Right lobe of liver (tissue), 4 donors: ENCODE measurements around the gene CHKA.

ENCODE experiments used
- POLR2A ChIP-seq: fragments of 450-650 bp; IDR thresholded peaks from one replicate; pipeline ENCODE4 v1.6.1; 2017; ENCODE audit warnings: antibody characterized with exemption, mild to moderate bottlenecking
- TF ChIP-seq, protein P1 (sequence below), 4 donors: fragments of 200-600 bp in 3 of 4; fragments of 450-650 bp in 1 of 4; IDR thresholded peaks; one replicate each; pipeline versions ENCODE4 v1.5.1 to v1.8.0; 2016 to 2022; ENCODE audit warnings: antibody characterized with exemption in 4 of 4, mild to moderate bottlenecking in 2 of 4
- donor health status: DM: no; HTN: no; CAD: no.
- donor health status: DM: no; HTN: no; CAD: no.
- donor health status: DM: no; HTN: yes; CAD: no.

DNA sequence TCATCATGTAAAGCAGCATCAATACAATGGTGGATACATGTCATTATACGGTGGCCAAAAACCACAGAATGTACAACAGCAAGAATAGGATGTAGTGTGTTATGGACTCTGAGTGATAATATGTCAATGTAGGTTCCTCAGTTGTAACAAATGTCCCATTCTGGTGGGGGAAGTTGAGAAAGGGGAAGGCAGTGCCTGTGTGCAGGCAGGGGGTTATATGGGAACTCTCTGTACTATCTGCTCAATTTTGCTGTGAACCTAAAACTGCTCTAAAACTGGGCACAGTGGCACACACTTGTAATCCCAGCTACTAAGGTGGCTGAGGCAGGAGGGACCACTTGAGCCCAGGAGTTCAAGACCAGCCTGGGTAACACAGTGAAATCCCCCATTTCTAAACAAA, 5.9 kb downstream of the CHKA start:
- TF ChIP-seq, protein P1, sequence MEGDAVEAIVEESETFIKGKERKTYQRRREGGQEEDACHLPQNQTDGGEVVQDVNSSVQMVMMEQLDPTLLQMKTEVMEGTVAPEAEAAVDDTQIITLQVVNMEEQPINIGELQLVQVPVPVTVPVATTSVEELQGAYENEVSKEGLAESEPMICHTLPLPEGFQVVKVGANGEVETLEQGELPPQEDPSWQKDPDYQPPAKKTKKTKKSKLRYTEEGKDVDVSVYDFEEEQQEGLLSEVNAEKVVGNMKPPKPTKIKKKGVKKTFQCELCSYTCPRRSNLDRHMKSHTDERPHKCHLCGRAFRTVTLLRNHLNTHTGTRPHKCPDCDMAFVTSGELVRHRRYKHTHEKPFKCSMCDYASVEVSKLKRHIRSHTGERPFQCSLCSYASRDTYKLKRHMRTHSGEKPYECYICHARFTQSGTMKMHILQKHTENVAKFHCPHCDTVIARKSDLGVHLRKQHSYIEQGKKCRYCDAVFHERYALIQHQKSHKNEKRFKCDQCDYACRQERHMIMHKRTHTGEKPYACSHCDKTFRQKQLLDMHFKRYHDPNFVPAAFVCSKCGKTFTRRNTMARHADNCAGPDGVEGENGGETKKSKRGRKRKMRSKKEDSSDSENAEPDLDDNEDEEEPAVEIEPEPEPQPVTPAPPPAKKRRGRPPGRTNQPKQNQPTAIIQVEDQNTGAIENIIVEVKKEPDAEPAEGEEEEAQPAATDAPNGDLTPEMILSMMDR (IDR thresholded peaks at IDR 0.05), result no peak
- no peak for TF ChIP-seq POLR2A
